PC-3 (cell line): Measurements from ENCODE around the gene FCHO1.

Experiments
- EZH2 ChIP-seq: fragments of 300-600 bp; sonication (generic); IDR thresholded peaks from one replicate; pipeline ENCODE4 v1.6.1; 2017; ENCODE audit warnings: antibody characterized with exemption, mild to moderate bottlenecking, low read length; ENCODE audit not compliant: unreplicated experiment
- EZH2phosphoT487 ChIP-seq: fragments of 300-600 bp; sonication (generic); IDR thresholded peaks from 2 replicates; pipeline ENCODE4 v1.6.1; 2018; ENCODE audit warnings: mild to moderate bottlenecking, antibody characterized with exemption, low read length, borderline replicate concordance
- TF ChIP-seq, protein P1 (sequence below): fragments of 300-600 bp; sonication (generic); conservative IDR thresholded peaks from 2 replicates; pipeline ENCODE4 v1.5.1; 2017; ENCODE audit warnings: antibody characterized with exemption, low read depth, mild to moderate bottlenecking, low read length

DNA sequence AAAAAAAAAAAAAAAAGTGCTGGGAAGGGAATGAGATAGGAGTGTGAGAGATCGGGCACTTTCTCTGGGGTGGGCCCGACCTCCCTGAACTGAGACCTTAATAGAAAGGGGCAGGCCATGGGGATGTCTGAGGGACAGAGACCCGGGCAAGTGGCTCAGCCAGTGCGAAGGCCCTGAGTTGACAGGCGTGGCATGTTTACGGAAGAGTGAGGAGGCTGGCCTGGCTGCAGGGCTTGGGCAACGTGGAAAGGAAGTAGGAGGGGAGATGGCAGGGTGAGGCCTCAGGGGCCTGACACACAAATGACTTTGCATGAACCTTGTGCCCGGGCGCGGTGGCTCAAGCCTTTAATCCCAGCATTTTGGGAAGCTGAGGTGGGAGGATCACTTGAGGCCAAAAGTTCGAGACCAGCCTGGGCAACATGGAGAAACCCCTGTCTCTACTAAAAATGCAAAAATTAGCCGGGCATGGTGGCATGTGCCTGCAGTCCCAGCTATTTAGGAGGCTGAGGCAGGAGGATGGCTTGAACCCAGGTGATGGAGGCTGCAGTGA lies 13.9 kb downstream of the FCHO1 start:
- TF ChIP-seq, protein P1, sequence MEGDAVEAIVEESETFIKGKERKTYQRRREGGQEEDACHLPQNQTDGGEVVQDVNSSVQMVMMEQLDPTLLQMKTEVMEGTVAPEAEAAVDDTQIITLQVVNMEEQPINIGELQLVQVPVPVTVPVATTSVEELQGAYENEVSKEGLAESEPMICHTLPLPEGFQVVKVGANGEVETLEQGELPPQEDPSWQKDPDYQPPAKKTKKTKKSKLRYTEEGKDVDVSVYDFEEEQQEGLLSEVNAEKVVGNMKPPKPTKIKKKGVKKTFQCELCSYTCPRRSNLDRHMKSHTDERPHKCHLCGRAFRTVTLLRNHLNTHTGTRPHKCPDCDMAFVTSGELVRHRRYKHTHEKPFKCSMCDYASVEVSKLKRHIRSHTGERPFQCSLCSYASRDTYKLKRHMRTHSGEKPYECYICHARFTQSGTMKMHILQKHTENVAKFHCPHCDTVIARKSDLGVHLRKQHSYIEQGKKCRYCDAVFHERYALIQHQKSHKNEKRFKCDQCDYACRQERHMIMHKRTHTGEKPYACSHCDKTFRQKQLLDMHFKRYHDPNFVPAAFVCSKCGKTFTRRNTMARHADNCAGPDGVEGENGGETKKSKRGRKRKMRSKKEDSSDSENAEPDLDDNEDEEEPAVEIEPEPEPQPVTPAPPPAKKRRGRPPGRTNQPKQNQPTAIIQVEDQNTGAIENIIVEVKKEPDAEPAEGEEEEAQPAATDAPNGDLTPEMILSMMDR, result no peak
- no peak for TF ChIP-seq EZH2
- TF ChIP-seq EZH2phosphoT487, result no peak
